ENCODE measurements around the gene PRR5L.

DNA sequence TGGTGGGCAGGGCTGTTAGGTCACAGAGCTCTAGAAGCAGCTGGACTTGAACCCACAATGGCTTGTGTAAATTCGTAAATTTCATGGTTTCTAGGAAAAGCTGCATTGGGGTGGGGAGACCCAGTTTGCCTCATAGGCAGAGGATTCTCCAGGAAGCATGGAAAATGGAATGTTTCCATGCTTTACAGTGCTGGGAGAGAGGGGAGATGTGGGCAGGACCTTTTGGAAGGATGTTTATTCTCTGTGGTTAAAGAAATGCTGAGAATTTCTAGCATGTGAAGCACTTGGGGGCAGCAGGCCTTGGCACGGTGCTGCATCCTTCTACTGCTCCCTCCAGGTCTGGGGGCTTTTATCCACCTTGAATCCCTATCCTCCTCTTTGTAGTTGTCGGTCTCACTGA lies 167.7 kb downstream of the PRR5L start:
- TF ChIP-seq YY1 (IDR thresholded peaks at IDR 0.05; ENCODE audit: insufficient read depth, insufficient read length) (no peak), ZNF274 (IDR thresholded peaks at IDR 0.05; ENCODE audit: low read depth, low read length) (no peak)

Measured in NT2/D1 (cell line).